Sigmoid colon (tissue), 7 donors: ENCODE data around the gene KRTAP10-4. TPM values are rescaled to one million over a fixed set of nuclear protein-coding genes. Genes with fewer than 3 reads are reported as not detected.

Experiments used
- DNase-seq: peaks from one replicate; pipeline ENCODE4 v3.0.0-alpha.2; 2019
- H3K27ac ChIP-seq, 4 donors: fragments of 200-600 bp; sonication (generic); one replicate each; pipeline ENCODE4 v1.5.1; 2016 to 2019; ENCODE audit warnings: mild to moderate bottlenecking in 1 of 4
- H3K27me3 ChIP-seq, 3 donors: fragments of 200-600 bp; sonication (generic); one replicate each; pipeline ENCODE4 v1.5.1; 2019; ENCODE audit warnings: mild to moderate bottlenecking in 1 of 3
- H3K36me3 ChIP-seq, 4 donors: fragments of 200-600 bp; sonication (generic); one replicate each; pipeline ENCODE4 v1.5.1; 2016 to 2019
- H3K4me1 ChIP-seq, 4 donors: fragments of 200-600 bp; sonication (generic); one replicate each; pipeline ENCODE4 v1.5.1; 2017 to 2019
- H3K4me3 ChIP-seq, 4 donors: fragments of 200-600 bp; sonication (generic); one replicate each; pipeline ENCODE4 v1.5.1; 2017 to 2019; ENCODE audit warnings: mild to moderate bottlenecking in 2 of 4, moderate library complexity in 1 of 4
- H3K9me3 ChIP-seq, 4 donors: fragments of 200-600 bp in 3 of 4; sonication (generic) in 3 of 4; one replicate each; pipeline versions ENCODE4 v1.5.1 to v1.6.1; 2013 to 2019
- CTCF ChIP-seq, 4 experiments: fragments of 450-650 bp in 3 of 4; fragments of 200-600 bp in 1 of 4; IDR thresholded peaks; one replicate each; pipeline ENCODE4 v1.5.1; 2016 to 2019; ENCODE audit warnings: antibody characterized with exemption in 4 of 4, mild to moderate bottlenecking in 3 of 4, moderate library complexity in 2 of 4
- EP300 ChIP-seq, 4 donors: sonication (generic); formaldehyde crosslinking; IDR thresholded peaks; one replicate each; pipeline ENCODE4 v1.6.1; 2017; ENCODE audit warnings: antibody characterized with exemption in 4 of 4
- POLR2A ChIP-seq, 2 donors: fragments of 450-650 bp; IDR thresholded peaks; one replicate each; pipeline ENCODE4 v1.6.1; 2016; ENCODE audit warnings: antibody characterized with exemption in 2 of 2, mild to moderate bottlenecking in 2 of 2, moderate library complexity in 2 of 2
- POLR2AphosphoS5 ChIP-seq, 4 donors: sonication (generic); formaldehyde crosslinking; IDR thresholded peaks; one replicate each; pipeline ENCODE4 v1.6.1; 2017; ENCODE audit warnings: antibody characterized with exemption in 4 of 4
- WGBS, 2 donors: extraction: QIAGEN DNeasy Blood & Tissue Kit; methylation state at CpG; one replicate each; pipeline ENCODE4 v1.1.7; 2013; 5-methylcytosine and 5-hydroxymethylcytosine counted together
- intact Hi-C: fragments of 100-400 bp; cut with DNase I; formaldehyde crosslinking; loops from one replicate; pipeline ENCODE4 v1.15.1; 2023
- polyA plus RNA-seq, 3 donors: library from polyadenylated mRNA; stranded (reverse); fragments of 200-250 nt; gene quantifications; one replicate each; pipeline ENCODE4 v1.2.3, GENCODE V29; 2013
- total RNA-seq, 4 donors: library from RNA; depleted of rRNA; stranded (reverse); fragments of >200 nt; gene quantifications; one replicate each; pipeline ENCODE4 v1.1.0, GENCODE V29; 2016
- donor health status: healthy with polysubstance abuse.
- donor health status: Bipolar disorder and iron deficiency.
- donor health status: healthy.

KRTAP10-4 gene
- total and polyA plus RNA-seq, 7 donors: not detected

GRCh38 chr21:44583800-44584147 is 10.2 kb downstream of the KRTAP10-4 start:
- WGBS, 2 donors: 66 to 79% methylated on average over 6 of the region's 6 CpGs
- Histone ChIP-seq H3K9me3 (peaks cover 0 to 7% (median 3%) of the 10 kb centered on the region in 4 donors), H3K4me3 (no peak overlapping the region)

GRCh38 chr21:44585892-44586291 is 12.4 kb downstream of the KRTAP10-4 start:
- H3K36me3 ChIP-seq: no peaks in the 10 kb centered on the region
- H3K27ac ChIP-seq: no peak overlapping the region
- intact Hi-C loops: no loop called here
- H3K27me3 ChIP-seq: peaks cover 0 to 49% (median 32%) of the 10 kb centered on the region in 3 donors
- no peaks in the 10 kb centered on the region for H3K4me1 ChIP-seq
- peaks cover 0 to 6% (median 1%) of the 10 kb centered on the region in 4 donors for H3K9me3 ChIP-seq
- no peak for DNase-seq
- no peak overlapping the region for H3K4me3 ChIP-seq
- TF ChIP-seq EP300 (IDR thresholded peaks at IDR 0.05): no peak
- TF ChIP-seq POLR2A (IDR thresholded peaks at IDR 0.05): no peak
- TF ChIP-seq POLR2AphosphoS5 (IDR thresholded peaks at IDR 0.05): no peak
- TF ChIP-seq CTCF (IDR thresholded peaks at IDR 0.05): no peak
- 77 to 86% methylated on average over 3 of the region's 3 CpGs for WGBS, 2 donors

More at GRCh38 chr21:44583800-44584147, 10.2 kb downstream of the KRTAP10-4 start:
- no peaks in the 10 kb centered on the region for H3K36me3 ChIP-seq
- intact Hi-C loops: no loop called here
- H3K27ac ChIP-seq: no peak overlapping the region
- peaks cover 0 to 30% (median 13%) of the 10 kb centered on the region in 3 donors for H3K27me3 ChIP-seq
- no peak for DNase-seq
- TF ChIP-seq POLR2A (IDR thresholded peaks at IDR 0.05): no peak
- no peak for TF ChIP-seq CTCF (IDR thresholded peaks at IDR 0.05)
- no peak for TF ChIP-seq EP300 (IDR thresholded peaks at IDR 0.05)
- TF ChIP-seq POLR2AphosphoS5 (IDR thresholded peaks at IDR 0.05): no peak
- H3K4me1 ChIP-seq: no peaks in the 10 kb centered on the region

- no peak for DNase-seq
- TF ChIP-seq POLR2AphosphoS5 (IDR thresholded peaks at IDR 0.05) (no peak), CTCF (IDR thresholded peaks at IDR 0.05) (no peak), EP300 (IDR thresholded peaks at IDR 0.05) (no peak), POLR2A (IDR thresholded peaks at IDR 0.05) (no peak)
- 90 to 94% methylated on average over 2 of the region's 2 CpGs for WGBS, 2 donors
- H3K27me3 ChIP-seq: peaks cover 0 to 63% (median 30%) of the 10 kb centered on the region in 3 donors
- H3K9me3 ChIP-seq: no peaks in the 10 kb centered on the region
- no peaks in the 10 kb centered on the region for H3K36me3 ChIP-seq
- intact Hi-C loops: no loop called here
- no peak overlapping the region for H3K27ac ChIP-seq
- no peaks in the 10 kb centered on the region for H3K4me1 ChIP-seq
- no peak overlapping the region for H3K4me3 ChIP-seq
Measured at GRCh38 chr21:44589094-44589493, 15.6 kb downstream of the KRTAP10-4 start.

- H3K36me3 ChIP-seq: no peaks in the 10 kb centered on the region
- no peak for TF ChIP-seq POLR2A (IDR thresholded peaks at IDR 0.05)
- TF ChIP-seq EP300 (IDR thresholded peaks at IDR 0.05): no peak
- TF ChIP-seq CTCF (IDR thresholded peaks at IDR 0.05): no peak
- no peak for TF ChIP-seq POLR2AphosphoS5 (IDR thresholded peaks at IDR 0.05)
- H3K27ac ChIP-seq: no peak overlapping the region
- 74 to 80% methylated on average over 24 of the region's 24 CpGs for WGBS, 2 donors
- intact Hi-C loops: no loop called here
- H3K4me3 ChIP-seq: no peak overlapping the region
- H3K9me3 ChIP-seq: no peaks in the 10 kb centered on the region
- peaks cover 0 to 59% (median 30%) of the 10 kb centered on the region in 3 donors for H3K27me3 ChIP-seq
- no peak for DNase-seq
- no peaks in the 10 kb centered on the region for H3K4me1 ChIP-seq
Measured at GRCh38 chr21:44589586-44590305, 16.2 kb downstream of the KRTAP10-4 start.
